Middle frontal gyrus (tissue), 1 donor: Measurements from ENCODE around the gene RGS3.
"Not testable (repeated sequence)": the region's sequence is repeated elsewhere in the genome, so short reads cannot be mapped to it uniquely, and the experiment has no call there.

Experiments used
- DNase-seq: peaks from one replicate; pipeline ENCODE4 v3.0.0-alpha.2; 2015; ENCODE audit warnings: low spot score; ENCODE audit errors: extremely low spot score

Gene RGS3

DNA sequence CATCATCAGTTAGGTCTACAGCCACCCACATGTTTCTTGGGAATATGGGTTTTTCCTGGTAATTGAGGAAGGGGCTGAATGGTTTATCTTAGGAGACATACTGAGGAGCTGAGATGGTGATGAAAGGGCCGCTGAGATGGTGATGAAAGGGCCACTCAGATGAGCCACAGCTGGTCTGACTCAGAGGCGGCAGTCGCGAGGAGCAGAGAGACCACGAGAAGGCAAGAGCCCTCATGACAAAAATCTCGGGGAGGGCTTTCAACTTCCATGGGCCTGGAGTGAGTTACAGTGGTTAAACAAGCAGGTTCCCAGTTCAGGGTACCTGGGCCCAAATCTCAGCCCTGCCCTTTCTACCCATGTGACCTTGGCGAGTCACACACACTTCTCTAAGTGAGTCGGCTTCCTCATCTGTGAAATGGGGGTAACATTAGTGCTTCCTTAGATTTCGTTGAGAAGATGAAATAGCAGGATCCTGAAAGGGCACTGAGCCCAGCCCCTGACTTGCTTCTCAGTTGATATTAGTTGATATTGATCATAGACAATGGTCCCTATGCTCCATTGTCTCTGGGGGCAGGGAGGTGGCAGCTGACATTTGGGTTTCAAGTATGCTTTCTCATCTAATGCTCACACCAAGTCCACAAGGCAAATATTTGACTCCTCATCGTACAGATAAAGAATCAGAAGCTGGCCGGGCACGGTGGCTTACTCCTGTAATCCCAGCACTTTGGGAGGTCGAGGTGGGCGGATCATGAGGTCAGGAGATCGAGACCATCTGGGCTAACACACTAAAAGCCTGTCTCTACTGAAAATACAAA, 169.5 kb downstream of the RGS3 start:
- no peak for DNase-seq

DNA sequence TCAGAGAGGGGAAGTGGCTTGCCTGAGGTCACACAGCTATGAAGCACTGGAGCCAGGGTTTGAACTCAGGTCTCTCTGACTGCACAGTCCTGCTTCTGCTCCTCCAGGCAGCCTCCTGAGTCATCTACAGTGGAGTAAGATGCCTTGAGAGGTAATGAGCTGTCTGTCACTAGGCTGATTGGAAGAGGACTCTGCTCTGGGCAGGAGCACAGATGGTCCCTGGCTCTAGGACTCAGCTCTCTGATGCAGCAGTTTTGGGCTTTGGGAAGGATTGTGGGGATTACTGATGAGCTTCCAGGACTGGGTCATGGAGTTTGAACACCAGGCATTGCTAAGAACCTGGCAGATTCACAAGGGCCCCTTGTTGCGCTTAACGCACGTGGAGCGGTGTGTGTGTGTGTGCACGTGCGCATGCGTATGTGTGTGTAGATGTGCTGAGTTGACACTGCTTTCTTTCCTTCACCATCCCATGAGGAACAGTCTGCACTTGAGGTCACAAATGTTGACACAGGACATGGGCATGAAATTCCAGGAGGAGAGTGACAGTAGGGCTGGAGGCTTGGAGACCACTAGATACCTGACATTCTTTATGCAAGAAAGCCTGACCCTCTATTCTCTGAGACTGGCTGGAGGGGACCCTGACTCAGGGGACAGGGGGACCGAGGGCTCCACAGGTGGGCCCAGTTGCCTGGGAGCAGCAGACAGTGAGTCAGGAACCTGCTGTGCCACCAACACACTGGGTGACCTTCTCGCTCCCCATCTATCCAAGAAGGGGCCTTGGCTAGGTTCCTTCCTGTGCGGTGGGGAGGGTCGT, 170.5 kb downstream of the RGS3 start:
- DNase-seq = no peak

DNA sequence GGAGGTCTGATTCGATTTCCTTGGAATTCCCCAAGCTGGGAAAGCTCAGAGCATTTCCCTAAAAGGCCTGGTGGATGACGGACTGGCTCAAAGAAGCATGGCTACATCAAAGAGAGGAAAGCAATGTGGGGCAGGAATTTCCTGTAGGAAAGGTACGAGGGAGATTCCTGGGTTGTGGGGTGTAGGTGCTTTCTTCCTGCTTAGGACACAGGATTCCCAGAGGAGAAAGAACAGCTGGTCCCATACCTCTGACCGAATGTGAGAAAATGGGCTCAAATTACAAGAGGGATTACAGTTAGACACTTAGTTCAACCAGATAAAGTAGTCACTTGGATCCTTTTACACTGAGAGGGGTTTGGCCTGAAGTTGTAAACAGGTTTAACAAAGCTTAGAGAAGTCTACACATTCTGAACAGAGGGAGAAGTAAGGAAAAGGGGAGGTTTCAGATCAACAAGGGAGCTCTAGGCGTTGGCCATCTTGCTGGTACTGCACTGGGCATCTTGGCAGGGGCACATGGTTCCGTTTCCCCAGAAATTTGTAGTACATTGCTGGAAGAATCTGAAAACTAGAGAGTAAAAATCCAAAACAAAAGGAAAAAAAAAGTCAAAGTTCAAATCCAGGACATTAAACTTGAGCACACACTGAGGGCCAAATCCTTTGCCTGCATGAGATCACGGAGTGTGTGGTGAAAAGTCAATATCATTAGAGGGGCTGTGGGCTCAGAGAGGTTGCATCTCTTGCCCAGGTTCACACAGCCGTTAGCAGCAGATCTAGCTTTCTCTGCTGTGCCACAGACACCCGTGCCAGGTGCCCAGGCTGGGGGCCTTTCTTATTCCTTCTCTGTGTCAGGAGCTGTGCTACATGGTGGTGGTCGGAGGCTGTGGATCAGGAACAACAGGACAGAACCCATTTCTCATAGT, 171.3 kb downstream of the RGS3 start:
- no peak for DNase-seq

DNA sequence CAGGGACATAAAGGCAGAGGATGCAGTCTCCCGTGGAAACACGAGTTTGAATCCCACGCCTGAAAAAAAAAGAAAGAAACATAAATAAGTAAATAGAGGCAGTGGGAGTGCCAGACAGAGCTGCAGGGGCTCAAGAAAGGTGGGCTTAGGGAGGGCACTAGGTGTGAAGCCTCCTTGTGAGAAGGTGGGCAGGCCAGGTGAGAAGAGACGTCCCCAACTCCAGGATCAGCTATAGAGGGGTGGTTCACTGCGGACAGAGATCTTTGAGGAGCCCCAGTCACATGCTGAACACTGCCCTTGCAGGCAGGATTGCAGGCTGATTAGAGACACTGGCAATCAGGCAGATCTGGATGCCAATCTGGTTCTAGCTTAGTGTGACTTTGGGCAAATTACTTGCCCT, 172.1 kb downstream of the RGS3 start:
- no peak for DNase-seq

GRCh38 chr9:113636165-113636564, 172.6 kb downstream of the RGS3 start:
- DNase-seq = no peak

GRCh38 chr9:113636693-113637092, 173.2 kb downstream of the RGS3 start:
- DNase-seq = no peak

- no peak for DNase-seq
Measured at GRCh38 chr9:113638490-113638889, 175.0 kb downstream of the RGS3 start.

DNA sequence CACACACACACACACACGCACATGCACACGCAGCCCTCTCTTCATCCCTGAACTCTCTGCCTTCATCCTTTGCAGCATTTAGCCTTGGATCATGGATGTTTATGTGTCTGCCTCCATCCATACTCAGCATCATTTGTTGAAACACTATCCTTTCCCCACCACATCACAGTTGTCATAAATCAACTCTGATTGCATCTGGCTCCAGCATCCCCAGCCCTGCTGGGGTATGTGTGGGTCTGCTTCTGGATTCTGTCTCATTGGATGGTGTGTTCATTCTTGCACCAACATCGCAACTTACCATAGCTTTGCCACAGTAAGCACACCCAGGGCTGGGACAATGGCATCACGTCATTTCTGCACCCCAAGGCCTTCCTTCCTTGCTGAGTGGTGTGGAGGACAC, 175.4 kb downstream of the RGS3 start:
- no peak for DNase-seq

- not testable (repeated sequence) for DNase-seq
Measured at GRCh38 chr9:113639411-113639970, 176.0 kb downstream of the RGS3 start.

- DNase-seq = no peak
Measured at GRCh38 chr9:113640418-113640817, 176.9 kb downstream of the RGS3 start.

DNA sequence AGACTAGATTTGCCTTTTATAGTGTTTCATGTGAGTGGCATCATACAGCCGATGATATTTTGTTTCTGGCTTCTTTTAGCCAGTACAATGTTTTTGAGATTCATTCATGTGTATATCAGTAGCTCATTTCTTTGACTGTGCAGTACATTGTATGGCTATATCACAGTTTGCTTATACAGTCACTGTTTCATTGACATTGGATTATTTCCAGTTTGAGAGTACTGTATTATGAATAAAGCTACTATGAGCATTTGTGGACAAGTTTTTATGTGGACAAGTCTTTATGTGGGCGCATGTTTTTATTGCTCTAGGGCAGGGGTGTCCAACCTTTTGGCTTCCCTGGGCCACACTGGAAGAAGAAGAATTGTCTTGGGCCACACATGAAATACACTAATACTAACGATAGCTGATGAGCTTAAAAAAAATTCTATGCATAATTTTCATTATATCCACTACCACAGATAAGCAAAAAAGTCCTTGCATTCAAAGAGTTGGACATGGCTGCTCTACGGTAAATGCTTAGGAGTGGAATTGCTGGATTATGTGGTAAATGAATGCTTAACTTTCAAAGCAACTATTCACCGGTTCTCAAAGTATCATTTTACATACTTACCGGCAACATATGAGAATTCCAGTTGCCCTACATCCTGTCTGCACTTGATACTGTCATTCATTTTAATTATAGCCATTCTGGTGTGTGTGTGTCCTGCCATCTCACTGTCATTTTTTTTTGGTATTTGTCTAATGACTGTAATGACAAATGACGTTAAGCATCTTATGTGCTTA, 177.8 kb downstream of the RGS3 start:
- DNase-seq = no peak

DNA sequence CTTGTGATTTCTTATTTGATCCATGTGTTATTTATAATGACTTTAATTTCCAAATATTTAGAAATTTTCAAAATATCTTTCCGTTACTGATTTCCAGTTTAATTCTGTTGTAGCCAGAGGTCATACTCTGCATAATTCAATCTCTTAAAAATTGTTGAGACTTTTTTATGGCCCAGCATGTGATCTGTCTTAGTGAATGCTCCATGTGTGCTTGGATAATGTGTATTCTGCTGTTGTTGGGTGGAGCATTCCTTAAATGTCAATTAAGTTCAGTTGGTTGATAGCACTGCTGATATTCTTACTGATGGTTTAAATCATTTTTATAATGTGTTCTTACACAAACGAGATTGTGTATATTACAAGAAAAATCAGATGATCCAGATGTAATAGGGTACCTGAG, 180.8 kb downstream of the RGS3 start:
- no peak for DNase-seq

DNA sequence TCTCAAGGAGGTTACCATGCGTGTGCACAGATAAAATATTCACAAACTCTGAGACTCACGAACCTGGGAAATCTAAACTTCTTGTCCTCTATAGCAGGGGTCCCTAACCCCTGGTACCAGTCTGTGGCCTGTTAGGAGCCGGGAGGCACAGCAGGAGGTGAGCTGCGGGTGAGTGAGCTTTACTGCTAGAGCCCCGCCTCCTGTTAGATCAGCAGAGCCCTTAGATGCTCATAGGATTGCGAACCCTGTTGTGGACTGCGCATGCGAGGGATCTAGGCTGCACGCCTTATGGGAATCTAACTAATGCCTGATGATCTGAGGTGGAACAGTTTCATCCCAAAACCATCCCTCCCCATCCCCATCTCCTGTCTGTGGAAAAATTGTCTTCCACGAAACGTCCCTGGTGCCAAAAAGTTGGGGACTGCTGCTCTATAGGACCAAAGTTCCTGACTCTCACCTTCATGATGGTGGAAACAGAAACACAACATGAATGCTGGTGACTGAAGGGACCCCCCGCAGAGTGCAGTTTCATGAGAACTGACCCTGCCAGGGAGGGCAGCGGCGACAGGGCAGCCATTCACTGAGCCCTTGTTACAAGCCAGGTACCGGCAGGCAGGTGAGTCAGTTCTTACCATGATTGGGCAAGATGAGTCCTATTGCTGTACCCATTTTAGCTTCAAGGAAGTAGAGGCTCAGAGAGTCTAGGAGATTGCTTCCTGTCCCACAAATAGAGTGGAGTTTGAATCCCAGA, 181.9 kb downstream of the RGS3 start:
- no peak for DNase-seq

GRCh38 chr9:113645978-113646253, 182.4 kb downstream of the RGS3 start:
- no peak for DNase-seq

DNA sequence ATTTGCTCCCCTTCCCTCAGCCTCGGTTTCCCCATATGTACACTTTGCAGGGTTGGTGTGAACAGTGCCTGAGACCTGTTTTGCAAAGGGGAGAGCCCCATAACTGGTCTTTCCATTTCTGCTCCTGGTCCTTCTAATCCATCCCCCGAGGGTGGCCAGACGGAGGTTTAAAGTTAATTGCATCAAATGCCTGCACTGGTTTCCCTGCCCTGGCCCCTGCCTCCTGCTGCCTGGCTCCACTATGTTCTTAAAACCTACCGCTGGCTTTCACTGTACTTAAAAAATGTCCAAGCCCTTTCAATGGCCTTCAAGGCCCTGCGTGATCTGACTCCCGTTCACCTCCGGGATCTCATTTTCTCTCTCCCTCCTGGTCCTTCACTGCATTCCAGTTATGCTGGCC, 183.0 kb downstream of the RGS3 start:
- DNase-seq = no peak
